Measurements from ENCODE around the gene ZMIZ2.

The ZMIZ2 gene

DNA sequence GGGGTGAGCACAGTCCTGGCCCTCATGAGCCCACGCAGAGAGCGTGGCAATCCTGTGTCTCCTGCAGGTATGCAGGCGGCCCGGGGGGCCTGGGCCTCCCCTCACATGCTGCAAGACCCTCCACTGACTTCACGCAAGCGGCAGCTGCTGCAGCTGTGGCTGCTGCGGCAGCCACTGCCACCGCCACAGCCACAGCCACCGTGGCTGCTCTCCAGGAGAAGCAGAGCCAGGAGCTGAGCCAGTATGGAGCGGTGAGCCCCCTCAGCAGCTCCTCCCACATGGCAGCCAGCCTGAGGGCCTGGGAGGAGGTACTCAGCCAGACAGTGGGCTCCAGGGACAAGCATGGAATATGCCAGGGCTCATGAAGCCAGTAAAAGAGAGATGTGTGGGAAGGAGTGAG is 8.7 kb downstream of the ZMIZ2 start:
- DNase-seq (ENCODE audit: low read depth, low spot score) = no peak

DNA sequence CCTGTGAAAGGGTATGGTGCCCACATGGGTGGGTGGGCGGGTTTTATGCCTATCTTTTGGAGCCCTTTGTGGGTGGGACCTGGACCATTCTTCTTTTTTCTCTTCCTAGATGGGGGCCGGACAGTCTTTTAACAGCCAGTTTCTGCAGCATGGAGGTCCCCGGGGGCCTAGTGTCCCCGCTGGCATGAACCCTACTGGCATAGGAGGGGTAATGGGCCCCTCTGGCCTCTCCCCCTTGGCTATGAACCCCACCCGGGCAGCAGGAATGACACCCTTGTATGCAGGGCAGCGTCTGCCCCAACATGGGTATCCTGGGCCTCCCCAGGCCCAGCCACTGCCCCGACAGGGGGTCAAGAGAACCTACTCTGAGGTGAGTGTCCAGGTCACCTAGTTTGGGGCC is 9.1 kb downstream of the ZMIZ2 start:
- DNase-seq (ENCODE audit: low read depth, low spot score) = no peak

DNA sequence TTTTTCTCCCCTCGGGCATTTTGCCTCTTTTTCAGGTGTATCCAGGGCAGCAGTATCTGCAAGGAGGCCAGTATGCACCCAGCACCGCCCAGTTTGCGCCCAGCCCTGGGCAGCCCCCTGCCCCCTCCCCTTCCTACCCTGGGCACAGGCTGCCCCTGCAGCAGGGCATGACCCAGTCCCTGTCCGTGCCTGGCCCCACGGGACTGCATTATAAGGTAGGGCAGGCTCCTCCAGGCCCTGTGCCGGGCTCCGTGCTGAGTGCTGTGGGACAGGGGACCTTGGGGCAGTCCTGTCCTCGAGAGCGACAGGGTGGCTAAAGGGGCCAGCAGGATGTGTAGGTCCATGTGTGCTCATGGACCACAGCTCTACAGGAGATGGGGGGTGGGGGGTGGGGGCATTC is 10.6 kb downstream of the ZMIZ2 start:
- no peak for DNase-seq (ENCODE audit: low read depth, low spot score)

DNA sequence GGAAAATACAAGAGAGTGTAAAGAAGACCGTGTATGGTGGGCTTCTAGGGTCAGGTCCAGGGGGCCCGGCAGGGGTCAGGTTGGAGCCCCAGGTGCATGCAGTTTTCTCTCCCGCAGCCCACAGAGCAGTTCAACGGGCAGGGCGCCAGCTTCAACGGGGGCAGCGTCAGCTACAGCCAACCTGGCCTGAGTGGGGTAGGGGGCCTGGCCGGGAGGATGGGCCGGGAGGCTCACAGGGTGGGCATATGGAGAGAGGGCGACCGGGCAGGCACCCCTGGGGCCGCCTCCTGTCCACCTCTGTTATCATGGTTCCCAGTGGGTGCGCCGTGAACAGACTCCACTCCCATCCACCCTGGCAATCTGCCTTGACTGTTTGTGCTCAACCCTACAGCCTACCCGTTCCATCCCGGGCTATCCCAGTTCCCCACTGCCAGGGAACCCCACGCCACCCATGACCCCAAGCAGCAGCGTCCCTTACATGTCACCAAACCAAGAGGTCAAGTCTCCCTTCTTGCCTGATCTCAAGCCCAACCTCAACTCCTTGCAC is 11.5 kb downstream of the ZMIZ2 start:
- no peak for DNase-seq (ENCODE audit: low read depth, low spot score)

DNA sequence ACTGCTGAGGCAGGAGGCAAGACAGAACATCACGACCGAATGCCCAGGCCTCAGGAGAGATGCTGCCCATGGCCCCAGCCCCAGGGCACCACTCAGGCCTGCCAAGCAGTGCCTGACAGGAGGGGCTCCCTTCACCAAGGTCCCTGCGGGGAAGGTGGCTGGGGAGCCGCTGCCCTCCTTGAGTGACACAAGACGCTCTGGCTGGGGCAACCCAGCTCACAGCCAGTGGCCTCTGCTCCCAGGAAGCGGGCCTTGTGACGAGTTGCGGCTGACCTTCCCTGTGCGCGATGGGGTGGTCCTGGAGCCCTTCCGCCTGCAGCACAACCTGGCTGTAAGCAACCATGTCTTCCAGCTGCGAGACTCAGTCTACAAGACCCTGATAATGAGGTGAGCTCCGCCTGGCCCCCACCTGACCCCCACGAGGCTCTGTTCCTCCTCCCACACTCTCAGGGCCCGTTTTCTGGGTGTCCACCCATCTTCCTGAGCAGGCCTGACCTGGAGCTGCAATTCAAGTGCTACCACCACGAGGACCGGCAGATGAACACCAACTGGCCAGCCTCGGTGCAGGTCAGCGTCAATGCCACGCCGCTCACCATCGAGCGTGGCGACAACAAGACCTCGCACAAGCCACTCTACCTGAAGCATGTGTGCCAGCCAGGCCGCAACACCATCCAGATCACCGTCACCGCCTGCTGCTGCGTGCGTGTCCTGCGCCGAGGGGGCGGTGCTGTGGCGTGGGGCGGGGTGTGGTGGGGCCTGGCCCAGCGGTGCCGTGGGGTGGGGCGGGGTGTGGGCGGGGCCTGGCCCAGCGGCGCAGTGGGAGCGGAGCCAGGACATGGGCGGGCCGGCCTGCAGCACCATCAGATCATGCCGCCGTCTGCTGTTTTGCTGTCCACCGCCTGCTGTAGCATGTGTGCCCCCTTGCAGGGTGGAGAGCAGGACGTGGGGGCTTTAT is 12.8 kb downstream of the ZMIZ2 start:
- no peak for DNase-seq (ENCODE audit: low read depth, low spot score)

DNA sequence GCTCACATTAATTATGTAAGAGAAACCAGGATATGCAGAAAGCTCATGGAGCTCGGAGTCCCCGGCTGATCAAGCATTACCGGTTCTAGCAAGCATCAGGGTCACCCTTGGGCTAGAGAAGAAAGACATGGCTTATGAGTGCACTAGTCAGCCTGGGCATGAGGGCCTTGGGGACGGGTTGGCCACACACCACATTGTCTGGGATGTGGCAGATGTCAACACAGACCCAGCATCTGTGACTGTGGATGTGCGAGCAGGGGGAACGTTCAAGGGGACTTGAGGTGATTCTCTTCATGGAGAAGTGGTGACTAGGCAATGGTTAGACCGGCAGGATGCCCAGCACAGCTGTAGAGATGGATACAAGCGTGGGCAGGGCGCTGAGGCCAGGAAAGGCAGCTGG is 13.7 kb downstream of the ZMIZ2 start:
- no peak for DNase-seq (ENCODE audit: low read depth, low spot score)

DNA sequence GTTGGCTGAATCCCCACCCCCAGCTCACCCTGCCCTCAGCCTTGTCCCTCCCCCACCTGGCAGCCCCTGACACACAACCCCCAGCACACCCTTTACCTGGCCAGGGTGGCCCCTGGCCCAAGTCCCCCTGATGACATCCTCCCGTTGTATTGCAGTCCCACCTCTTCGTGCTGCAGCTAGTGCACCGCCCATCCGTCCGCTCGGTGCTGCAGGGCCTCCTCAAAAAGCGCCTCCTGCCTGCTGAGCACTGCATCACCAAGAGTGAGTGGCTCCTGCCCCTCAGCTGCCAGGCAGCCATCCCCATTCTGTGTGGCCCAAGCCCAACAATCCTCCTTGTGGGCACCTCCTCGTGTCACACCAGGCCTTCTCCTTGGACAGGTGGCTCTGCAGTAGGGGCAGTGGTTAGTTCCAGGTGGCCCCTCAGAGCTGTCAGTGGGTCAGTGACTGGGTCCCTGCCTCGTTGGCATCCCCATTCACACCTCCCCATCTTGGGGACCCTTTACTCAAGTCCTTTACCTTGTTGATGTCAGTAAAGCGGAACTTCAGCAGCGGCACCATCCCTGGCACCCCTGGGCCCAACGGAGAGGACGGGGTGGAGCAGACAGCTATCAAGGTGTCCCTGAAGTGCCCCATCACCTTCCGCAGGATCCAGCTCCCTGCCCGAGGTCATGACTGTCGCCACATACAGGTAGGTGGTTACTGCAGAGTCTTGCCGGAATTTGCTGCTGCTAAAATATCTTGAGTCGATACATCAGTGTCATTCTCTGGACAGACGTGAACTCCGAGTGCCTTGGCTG is 14.3 kb downstream of the ZMIZ2 start:
- no peak for DNase-seq (ENCODE audit: low read depth, low spot score)

DNA sequence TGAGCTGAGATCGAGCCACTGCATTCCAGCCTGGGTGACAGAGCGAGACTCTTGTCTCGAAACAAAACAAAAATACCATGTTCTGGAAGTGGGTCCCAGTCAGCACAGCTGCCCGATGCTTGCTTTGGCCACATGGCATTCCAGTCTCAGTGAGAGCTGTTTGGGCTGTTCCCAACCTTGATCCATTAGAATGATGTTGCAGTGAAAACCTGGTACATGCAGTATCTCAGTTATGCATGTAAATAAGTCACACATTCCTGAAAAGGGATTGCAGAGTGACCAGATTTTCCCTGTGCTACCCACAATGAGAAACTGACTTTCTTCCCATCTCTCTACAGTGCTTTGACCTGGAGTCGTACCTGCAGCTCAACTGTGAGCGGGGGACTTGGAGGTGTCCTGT is 15.4 kb downstream of the ZMIZ2 start:
- DNase-seq (ENCODE audit: low read depth, low spot score) = no peak

DNA sequence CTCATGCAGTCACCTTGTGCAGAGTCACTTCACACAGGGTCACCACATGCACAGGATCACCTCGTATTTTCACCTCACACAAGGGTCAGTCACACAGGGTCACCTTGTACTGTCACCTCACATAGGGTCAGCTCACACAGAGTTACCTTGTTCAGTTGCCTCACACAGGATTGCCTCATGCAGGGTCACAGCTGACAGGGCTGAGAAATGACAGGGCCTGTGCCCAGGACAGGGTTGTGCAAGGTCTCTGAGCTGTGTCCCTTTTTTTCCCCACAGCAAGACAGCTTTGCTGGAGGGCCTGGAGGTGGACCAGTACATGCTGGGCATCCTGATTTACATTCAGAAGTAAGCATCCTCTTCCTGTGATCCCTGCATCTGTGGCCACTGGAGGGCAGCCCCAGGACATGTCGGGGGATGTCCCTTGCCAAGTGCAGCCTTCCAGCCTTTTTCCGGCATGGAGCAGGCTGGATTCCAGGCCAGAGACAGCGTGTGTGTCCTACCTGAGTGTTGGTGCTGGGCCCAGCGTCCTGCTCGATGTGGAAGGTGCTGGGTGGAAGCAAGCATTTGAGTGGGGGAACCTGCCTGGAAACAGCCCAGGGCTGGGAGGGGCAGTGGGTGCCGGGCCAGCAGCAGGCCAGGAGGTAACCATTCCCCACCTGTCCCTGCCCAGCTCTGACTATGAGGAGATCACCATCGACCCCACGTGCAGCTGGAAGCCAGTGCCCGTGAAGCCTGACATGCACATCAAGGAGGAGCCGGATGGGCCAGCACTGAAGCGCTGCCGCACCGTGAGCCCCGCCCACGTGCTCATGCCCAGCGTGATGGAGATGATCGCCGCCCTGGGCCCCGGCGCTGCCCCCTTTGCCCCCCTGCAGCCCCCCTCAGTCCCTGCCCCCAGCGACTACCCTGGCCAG is 16.3 kb downstream of the ZMIZ2 start:
- DNase-seq (ENCODE audit: low read depth, low spot score) = no peak

DNA sequence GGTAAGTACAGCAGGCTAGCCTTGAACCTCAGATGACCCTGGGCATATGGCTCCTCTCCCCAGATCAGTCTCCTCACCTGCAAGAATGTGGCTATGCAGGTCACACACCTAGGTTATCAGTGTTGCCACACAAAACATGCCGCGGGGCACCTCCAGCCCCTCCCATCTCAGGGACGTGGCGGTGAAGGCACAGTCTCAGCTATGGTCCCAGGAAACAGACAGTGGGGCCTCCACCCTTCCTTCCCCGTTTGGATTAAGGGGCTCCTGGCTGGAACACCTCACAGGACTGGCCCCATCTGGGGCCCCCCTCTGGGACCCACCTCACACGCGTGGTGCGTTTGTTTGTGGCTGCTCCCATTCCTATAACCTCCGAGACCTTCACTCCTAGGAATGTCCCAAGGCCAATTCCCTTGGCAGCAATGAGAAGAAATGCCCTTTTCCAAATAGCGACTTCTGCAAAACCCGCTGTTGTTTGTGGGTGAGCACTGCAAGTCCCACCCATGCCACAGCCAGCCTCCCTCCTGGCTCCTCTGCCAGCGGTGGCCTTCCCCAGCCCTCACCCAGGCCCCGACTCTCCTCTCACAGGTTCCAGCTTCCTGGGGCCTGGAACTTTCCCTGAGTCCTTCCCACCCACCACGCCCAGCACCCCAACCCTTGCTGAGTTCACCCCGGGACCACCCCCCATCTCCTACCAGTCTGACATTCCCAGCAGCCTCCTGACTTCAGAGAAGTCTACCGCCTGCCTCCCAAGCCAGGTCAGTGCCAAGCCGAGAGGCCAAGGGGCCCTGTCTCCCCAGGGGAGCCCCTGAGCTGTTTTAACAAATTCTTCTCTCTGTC is 17.1 kb downstream of the ZMIZ2 start:
- DNase-seq (ENCODE audit: low read depth, low spot score) = no peak

DNA sequence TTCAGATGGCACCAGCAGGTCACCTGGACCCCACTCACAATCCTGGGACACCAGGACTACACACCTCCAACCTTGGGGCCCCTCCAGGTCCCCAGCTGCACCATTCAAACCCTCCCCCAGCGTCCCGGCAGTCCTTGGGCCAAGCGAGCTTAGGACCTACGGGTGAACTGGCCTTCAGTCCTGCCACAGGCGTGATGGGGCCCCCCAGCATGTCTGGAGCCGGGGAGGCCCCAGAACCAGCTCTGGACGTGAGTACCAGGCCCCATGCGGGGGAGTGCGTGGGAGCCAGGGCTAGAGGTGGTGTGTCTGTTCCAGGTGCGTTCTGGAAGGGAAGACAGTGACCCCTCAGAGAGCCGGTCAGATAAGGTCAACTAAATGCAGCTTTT is 17.8 kb downstream of the ZMIZ2 start:
- no peak for DNase-seq (ENCODE audit: low read depth, low spot score)

DNA sequence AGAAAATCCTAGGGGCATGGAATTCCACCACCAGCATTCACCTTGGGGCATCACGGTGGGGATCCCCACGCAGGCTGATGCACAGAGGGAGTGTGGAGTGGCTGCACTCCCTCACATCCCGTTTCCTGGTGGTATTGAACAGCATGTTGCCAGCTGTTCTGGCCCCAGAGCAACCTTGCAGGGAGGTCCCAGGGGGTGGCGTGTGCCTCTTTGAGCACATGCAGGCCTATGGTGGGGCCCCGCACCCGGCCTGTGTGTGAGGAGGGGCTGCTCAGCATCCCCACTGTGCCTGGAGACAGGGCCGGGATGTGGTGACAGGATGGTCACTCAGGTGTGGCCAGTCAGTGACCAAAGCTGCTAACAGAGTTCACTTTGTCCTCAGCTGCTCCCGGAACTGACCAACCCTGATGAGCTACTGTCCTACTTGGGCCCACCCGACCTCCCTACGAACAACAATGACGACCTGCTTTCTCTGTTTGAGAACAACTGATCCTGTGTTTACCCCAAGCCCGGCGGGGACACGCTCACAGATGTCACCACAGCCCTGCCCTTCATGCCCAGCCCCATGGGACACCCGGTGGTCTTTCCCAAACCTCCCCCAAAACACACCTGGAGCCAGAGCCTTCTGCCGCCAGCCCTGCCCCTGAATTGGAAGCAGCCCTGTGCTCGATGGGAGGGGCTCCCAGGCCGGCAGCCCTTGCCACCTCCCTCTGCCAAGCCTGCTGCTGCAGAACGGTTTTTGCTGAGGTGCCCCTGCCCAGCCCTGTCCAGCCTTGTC is 18.7 kb downstream of the ZMIZ2 start:
- no peak for DNase-seq (ENCODE audit: low read depth, low spot score)

DNA sequence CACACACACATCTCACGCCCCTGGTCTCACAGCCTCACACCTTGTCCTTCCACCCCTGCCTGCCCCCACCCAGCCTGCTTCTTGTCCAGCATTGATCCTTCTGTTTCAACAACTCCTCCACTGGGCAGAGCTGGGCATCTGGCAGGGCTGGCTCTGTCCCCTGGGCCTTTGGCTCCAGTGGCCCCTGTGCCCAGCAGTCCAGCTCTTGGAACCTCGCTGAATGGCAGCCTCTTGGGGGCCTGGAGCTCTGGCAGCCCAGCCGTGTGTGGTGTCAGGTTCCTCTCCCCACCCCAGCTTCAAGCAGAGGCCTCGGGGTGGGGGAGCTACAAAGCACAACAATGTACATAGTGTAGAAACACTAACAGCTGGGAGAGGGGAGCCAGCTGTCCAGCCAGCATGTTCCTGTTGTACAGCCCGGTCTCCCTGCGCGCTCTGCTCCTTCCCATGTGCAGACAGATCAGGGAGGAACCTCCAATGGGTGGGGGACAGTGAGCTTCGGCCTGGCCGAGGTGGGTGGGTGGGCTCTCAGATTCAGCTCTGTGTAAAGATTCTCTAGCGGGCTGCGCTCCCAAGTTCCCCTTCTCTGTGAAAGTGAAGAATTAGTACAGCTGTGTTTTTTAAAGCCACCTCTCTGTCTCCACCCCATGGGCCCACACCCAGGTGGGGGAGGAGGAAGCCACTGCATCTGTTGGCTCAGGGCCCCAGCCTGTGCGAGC is 19.4 kb downstream of the ZMIZ2 start:
- peak; percentile 46 for DNase-seq (ENCODE audit: low read depth, low spot score)

DNA sequence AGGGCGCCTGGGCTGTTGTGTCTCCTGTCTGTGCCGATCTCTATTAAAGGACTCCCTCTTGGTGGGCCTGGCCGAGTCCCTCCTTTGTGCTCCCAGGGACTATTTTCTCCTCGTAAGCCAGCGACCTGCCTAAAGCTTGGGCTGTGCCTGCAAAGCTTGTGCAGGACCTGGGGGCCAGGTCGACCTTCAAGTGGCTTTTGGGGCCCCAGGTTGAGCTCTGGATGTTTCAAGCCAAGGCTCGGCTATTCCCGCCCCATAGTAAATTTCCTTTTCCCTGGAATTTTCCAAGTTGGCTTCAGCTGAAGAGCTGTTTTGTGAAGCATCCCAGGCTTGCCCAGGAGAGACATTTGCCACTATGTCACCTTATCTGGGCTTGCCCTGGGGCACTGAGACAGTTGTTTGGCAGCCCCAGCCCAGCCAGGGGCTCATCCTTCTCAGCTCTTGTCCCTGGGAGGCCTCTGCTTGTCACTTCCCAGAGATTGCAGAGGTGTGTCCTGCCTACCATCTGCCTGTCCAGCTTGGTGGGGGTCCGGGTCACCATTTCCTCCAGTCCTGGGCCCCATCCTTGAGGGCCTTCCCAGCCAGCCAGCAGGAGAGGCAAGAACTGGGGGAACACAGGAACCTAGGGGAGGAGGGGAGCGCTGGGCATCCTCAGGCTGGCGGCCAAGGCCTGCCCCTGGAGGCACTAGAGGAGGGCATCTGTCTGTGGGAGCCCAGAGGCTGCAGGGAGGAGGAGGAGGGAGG is 20.2 kb downstream of the ZMIZ2 start:
- DNase-seq (ENCODE audit: low read depth, low spot score) = no peak

DNA sequence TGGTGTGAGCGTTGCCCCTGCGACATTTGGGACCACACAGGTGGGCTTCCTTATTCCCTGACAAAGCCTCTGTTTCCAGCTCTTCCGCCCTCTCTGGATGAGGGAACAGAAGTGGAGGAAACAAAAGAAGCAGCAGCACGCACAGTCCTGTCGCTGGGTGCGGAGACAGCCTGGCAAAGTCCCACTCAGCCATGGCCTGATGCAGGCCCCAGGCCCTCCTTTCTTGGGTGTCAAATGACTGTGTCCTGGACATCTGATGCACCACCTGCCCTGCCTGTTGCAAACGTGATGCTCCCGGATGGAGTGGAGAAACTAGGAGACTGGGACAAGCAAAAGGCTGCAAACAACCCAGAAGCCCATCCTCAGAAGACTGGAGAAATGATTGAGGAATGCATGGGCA is 20.7 kb downstream of the ZMIZ2 start:
- DNase-seq (ENCODE audit: low read depth, low spot score) = no peak

DNA sequence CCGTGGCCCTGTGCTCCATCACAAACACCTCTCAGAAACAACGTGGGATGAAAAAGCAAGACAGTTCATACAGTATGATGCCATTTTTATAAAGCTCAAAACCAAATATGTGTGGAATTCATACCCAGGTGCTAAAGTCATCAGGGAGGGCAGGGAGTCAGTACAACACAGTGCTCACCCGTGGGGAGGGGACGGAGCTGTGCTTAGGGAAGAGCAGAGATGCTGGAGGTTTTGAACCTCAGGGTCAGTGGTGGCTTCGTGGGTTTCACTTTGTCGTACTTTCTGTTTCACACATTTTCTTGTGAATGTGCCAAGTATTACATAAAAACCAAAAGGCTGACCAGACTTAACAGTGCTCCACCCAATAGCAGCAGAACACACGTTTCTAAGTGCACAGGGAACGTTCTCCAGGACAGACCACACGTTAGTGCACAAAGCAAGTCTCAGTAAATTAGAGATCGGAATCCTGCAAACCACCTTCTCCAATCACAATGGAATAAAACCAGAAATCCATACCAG is 21.2 kb downstream of the ZMIZ2 start:
- no peak for DNase-seq (ENCODE audit: low read depth, low spot score)

DNA sequence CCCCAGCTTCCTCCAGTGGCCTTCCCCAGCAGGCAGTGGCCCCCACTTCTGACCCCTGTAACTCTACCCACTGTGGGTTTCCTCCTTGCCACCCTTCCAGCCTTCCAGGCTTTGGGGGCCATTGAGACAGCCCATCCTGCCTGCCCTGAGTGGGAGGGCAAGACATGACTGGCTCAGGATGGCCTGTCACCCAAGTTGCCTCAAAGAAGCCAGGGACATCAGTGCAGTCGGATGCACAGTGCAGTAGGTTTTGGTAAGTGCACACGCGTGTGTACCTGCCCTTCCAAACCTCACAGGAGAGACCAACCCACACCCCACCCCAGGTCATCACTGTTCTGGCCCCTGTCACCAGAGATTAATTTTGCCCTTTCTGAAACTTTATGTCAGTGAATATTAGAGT is 22.7 kb downstream of the ZMIZ2 start:
- DNase-seq (ENCODE audit: low read depth, low spot score) = no peak

DNA sequence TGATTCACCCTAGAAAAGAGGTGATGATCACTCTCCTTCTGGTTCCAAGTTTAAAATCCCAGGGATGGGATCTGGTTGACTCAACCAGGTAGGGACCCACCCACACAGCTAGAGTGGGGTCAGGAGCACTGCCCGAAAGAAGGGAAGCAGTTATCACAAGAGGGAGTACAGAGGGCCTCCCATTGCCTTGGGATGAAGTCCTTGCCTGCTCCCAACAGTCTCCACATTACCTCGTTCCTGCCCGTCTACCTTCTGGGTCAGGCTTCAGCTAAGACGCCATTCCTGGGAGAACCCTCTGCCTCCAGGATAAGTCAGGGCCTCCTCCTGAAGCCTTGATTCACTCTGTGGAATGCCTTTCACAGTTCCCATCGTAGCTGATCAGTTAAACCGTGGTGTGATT is 23.8 kb downstream of the ZMIZ2 start:
- no peak for DNase-seq (ENCODE audit: low read depth, low spot score)

Measured in brain pericyte (primary cell).